Activated T-helper 1 cell treated with anti-CD3 and anti-CD28 coated beads, Interleukin-12 subunit alpha, Interleukin-12 subunit beta, Interleukin-2, Interleukin-4 antibody, amounts not matched to agents 30 ng/mL and 10 ng/mL and 1 ng/mL, durations not matched to agents 14 hours and 24 hours and 36 hours (primary cell): Measurements from ENCODE around the gene ETV3. TPM values are rescaled to one million over a fixed set of nuclear protein-coding genes. Genes with fewer than 3 reads are reported as not detected.

ENCODE experiments used
- DNase-seq: peaks from one replicate; pipeline ENCODE4 v3.0.0; 2021; ENCODE audit warnings: low spot score
- H3K27ac Mint-ChIP-seq: one replicate; pipeline ENCODE4 v1.8.0; 2021; ENCODE audit warnings: mild to moderate bottlenecking, mixed read lengths
- H3K27me3 Mint-ChIP-seq: one replicate; pipeline ENCODE4 v1.8.0; 2022; ENCODE audit warnings: mild to moderate bottlenecking, moderate library complexity, mixed read lengths; ENCODE audit not compliant: insufficient read depth
- H3K36me3 Mint-ChIP-seq: one replicate; pipeline ENCODE4 v1.8.0; 2021; ENCODE audit warnings: low read depth, mixed read lengths
- H3K4me1 Mint-ChIP-seq: one replicate; pipeline ENCODE4 v1.8.0; 2021; ENCODE audit warnings: low read depth, mixed read lengths
- H3K4me3 Mint-ChIP-seq: one replicate; pipeline ENCODE4 v1.8.0; 2021; ENCODE audit warnings: mild to moderate bottlenecking, moderate library complexity, mixed read lengths
- H3K9me3 Mint-ChIP-seq: one replicate; pipeline ENCODE4 v1.8.0; 2021; ENCODE audit warnings: mixed read lengths
- intact Hi-C: fragments of 100-400 bp; cut with micrococcal nuclease; formaldehyde crosslinking; loops from one replicate; pipeline ENCODE4 v1.15.1; 2024
- total RNA-seq: library from RNA; stranded (reverse); gene quantifications from 2 replicates; pipeline ENCODE4 v1.2.3, GENCODE V29; 2022

The ETV3 gene
- total RNA-seq, 1 donor from 2014 or later, result 51.3 TPM

GRCh38 chr1:157132616-157133167, 5.5 kb downstream of the ETV3 start:
- no peak for DNase-seq
- intact Hi-C loops, result loop anchor here (2.0 to 10.0 kb wide), 3 partner anchors 18 to 388 kb away; partner anchors contain the start of genes MRPL24 and SH2D2A
- peak overlapping the region; percentile 43 for H3K27ac Mint-ChIP-seq
- peaks cover 76% of the 10 kb centered on the region for H3K36me3 Mint-ChIP-seq
- H3K27me3 Mint-ChIP-seq, result no peaks in the 10 kb centered on the region
- H3K4me3 Mint-ChIP-seq, result peak overlapping the region; percentile 48
- peaks cover 75% of the 10 kb centered on the region for H3K4me1 Mint-ChIP-seq
- no peaks in the 10 kb centered on the region for H3K9me3 Mint-ChIP-seq

DNA sequence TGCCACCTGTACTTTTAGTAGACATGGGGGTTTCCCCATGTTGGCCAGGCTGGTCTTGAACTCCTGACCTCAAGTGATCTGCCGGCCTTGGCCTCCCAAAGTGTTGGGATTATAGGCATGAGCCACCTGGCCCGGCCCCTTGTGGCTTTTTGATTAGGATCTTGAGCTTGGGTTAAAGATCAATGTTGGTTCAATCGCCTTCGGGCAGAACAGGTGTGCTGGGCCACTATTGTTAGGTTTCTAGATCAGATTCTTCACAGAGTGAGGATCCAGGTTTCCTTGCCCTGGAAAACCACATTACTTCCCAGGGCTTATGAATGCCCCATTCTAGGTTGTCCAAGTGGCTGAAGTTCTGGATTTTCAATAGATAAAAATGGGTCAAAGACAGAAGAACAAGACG, 6.1 kb downstream of the ETV3 start:
- peaks cover 79% of the 10 kb centered on the region for H3K36me3 Mint-ChIP-seq
- intact Hi-C loops, result loop anchor here (2.0 to 10.0 kb wide), 3 partner anchors 19 to 387 kb away; partner anchors contain the start of genes MRPL24 and SH2D2A
- no peaks in the 10 kb centered on the region for H3K9me3 Mint-ChIP-seq
- DNase-seq, result no peak
- peaks cover 71% of the 10 kb centered on the region for H3K4me1 Mint-ChIP-seq
- no peaks in the 10 kb centered on the region for H3K27me3 Mint-ChIP-seq
- H3K27ac Mint-ChIP-seq, result peak overlapping the region; percentile 1
- H3K4me3 Mint-ChIP-seq, result peak overlapping the region; percentile 21

DNA sequence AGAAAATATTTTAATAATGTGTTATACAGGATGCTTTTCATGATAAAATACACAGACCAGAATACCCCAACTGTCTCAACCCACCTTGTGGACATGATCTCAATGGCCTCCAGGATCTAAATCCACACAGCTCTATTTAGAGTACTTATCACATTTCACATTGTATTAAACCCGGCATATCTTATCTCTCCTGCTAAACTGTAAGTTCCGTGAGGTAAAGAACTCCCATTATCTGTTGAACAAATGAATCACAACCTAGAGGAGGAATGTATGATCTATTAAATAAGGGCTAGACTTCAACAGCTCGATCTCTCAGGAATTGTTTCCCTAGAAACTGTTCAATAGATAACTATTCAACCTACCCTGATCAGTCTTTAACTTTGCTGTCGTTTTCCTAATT, 6.9 kb downstream of the ETV3 start:
- H3K36me3 Mint-ChIP-seq, result peaks cover 75% of the 10 kb centered on the region
- H3K9me3 Mint-ChIP-seq, result no peaks in the 10 kb centered on the region
- intact Hi-C loops, result loop anchor here (10.0 kb wide), 2 partner anchors 316 to 386 kb away; partner anchors contain the start of genes MRPL24 and SH2D2A
- peaks cover 64% of the 10 kb centered on the region for H3K4me1 Mint-ChIP-seq
- DNase-seq, result no peak
- H3K4me3 Mint-ChIP-seq, result no peak overlapping the region
- no peaks in the 10 kb centered on the region for H3K27me3 Mint-ChIP-seq
- no peak overlapping the region for H3K27ac Mint-ChIP-seq

DNA sequence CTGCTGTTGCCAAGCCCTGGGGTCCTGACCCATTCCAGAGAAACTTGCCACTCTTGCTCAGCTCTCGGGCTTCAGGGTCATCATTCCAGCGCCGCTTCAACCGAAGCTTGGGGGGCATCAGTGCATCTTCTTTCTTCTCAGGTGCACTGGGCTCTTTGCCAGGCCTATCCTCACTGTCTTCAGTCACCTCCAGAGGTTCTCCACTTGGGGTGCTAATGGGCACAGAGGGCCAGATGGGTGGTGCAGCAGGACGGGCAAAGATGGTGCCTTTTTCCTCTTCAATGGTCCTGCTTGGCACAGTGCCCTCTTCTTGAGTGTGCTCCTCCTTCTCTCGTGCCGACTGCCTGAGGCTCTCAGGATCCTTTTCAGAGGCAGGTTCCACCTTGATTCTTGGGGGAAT, 13.3 kb downstream of the ETV3 start:
- no peak for DNase-seq
- no peaks in the 10 kb centered on the region for H3K9me3 Mint-ChIP-seq
- H3K27me3 Mint-ChIP-seq, result no peaks in the 10 kb centered on the region
- H3K36me3 Mint-ChIP-seq, result peaks cover 55% of the 10 kb centered on the region
- peaks cover 28% of the 10 kb centered on the region for H3K4me1 Mint-ChIP-seq
- intact Hi-C loops, result no loop called here
- no peak overlapping the region for H3K4me3 Mint-ChIP-seq
- no peak overlapping the region for H3K27ac Mint-ChIP-seq

DNA sequence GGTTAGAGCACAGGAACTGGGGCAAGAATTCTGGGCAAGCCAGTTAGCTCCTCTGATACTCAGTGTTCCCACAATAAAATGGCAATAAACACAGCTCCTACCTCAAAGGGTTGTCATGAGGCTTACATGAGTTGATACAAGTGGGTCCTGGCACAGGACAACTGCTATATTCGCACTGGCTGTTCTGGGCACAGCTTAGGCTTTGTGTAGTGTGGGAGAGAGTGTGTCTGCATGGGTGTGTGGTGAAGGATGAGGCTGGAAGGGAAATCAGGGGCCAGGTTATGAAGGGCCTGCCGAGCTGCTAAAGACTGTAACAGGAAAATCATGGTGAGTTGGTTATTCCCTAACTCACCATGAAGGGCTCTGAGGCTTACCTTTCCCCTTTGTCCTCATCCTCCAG, 18.7 kb downstream of the ETV3 start:
- H3K27me3 Mint-ChIP-seq, result peaks cover 2% of the 10 kb centered on the region
- DNase-seq, result no peak
- H3K36me3 Mint-ChIP-seq, result peaks cover 20% of the 10 kb centered on the region
- H3K27ac Mint-ChIP-seq, result no peak overlapping the region
- H3K4me1 Mint-ChIP-seq, result peaks cover 17% of the 10 kb centered on the region
- H3K4me3 Mint-ChIP-seq, result no peak overlapping the region
- no peaks in the 10 kb centered on the region for H3K9me3 Mint-ChIP-seq
- intact Hi-C loops, result no loop called here

DNA sequence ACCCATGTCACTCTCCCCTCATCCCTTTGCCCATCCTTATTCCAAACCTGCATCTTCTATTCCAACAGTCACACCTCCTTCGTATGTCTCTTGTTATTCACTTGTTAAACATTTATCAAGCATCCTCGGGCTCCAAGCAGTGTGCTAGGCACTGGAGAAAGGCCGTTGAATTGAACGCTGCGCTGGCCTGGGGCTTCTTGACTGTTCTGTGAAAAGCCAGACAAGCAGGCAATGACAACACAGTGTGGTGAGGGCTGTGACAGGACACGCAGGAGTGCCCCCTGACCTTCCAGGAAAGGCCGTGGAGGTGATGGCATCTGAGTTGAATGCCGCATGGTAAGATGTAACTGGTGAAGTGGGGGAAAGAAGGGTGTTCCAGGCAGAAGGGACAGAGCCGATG, 19.2 kb downstream of the ETV3 start:
- peaks cover 12% of the 10 kb centered on the region for H3K4me1 Mint-ChIP-seq
- peaks cover 15% of the 10 kb centered on the region for H3K36me3 Mint-ChIP-seq
- H3K27ac Mint-ChIP-seq, result no peak overlapping the region
- intact Hi-C loops, result no loop called here
- no peak overlapping the region for H3K4me3 Mint-ChIP-seq
- DNase-seq, result no peak
- no peaks in the 10 kb centered on the region for H3K9me3 Mint-ChIP-seq
- peaks cover 2% of the 10 kb centered on the region for H3K27me3 Mint-ChIP-seq

GRCh38 chr1:157117527-157118057, 20.6 kb downstream of the ETV3 start:
- H3K27ac Mint-ChIP-seq, result no peak overlapping the region
- peaks cover 2% of the 10 kb centered on the region for H3K27me3 Mint-ChIP-seq
- no peaks in the 10 kb centered on the region for H3K9me3 Mint-ChIP-seq
- H3K4me3 Mint-ChIP-seq, result no peak overlapping the region
- H3K36me3 Mint-ChIP-seq, result peaks cover 2% of the 10 kb centered on the region
- DNase-seq, result no peak
- peaks cover 11% of the 10 kb centered on the region for H3K4me1 Mint-ChIP-seq
- intact Hi-C loops, result no loop called here

GRCh38 chr1:157116737-157117103, 21.5 kb downstream of the ETV3 start:
- Mint-ChIP-seq H3K4me1 (peaks cover 16% of the 10 kb centered on the region), H3K27ac (no peak overlapping the region), H3K4me3 (no peak overlapping the region), H3K36me3 (no peaks in the 10 kb centered on the region), H3K27me3 (peaks cover 6% of the 10 kb centered on the region), H3K9me3 (no peaks in the 10 kb centered on the region)
- DNase-seq, result no peak
- intact Hi-C loops, result no loop called here

DNA sequence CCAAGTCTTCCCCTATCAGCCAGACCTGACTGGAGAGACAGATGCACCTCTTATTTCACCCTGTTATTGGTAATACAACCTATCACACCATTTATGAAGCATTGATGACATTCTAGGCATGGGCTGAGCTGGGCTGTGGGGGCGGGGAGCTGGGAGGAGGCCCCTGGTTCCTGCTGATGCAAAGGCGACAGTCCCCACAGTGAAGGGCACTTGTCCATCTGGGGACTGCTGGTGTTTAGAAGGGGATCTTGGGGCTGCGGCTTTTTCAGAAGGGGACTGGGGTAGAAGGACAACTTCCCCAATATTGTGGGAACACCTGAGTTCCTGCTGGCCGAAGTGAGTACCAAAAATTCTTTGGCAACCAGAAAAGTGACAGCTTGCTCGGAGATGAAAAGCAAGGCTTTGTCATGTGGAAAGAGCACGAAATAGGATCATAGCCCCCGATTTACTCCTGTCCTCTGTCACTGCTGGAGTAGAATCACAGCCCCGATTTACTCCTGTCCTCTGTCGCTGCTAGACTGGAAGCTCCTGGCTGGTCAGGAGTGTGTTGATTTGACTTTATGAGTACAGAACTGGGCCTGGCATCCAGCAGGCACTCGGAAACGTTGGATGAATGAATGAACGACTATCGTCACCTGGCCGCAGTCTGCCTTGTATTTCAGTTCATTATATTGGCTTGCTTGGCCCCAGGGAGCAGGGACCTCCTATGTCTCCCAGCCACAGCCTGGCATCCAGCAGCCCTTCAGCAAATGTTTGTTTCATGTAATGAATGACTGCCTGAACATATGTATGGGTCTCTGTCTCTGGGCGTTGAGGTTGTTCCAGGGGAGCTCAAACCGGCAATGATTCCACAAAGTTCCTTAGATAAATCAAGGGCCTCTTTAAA, 22.1 kb downstream of the ETV3 start:
- no peak for DNase-seq
- Mint-ChIP-seq H3K4me1 (peaks cover 16% of the 10 kb centered on the region), H3K9me3 (no peaks in the 10 kb centered on the region), H3K27me3 (peaks cover 9% of the 10 kb centered on the region), H3K36me3 (no peaks in the 10 kb centered on the region), H3K27ac (no peak overlapping the region), H3K4me3 (no peak overlapping the region)
- intact Hi-C loops, result no loop called here

DNA sequence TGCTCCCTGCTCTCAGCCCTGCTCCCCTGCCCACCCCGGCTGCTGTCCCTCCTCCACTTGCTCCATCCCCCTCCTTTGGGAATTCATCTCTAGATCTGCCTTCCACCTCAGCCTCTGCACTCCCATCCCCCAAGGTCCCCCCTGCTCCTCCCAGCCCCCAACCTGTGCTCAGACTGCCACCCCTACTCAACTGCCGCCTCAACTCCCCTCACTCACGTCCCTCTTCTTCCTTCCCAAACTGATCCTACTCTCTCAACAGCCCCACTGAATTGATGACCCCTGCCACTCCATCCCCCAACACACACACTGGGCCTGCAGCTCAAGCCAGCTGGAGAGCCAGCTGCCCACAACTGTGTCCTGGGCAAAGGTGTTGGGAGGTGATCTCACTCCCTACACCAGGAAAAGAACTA, 22.8 kb downstream of the ETV3 start:
- no peak for DNase-seq
- intact Hi-C loops, result no loop called here
- H3K27me3 Mint-ChIP-seq, result peaks cover 12% of the 10 kb centered on the region
- H3K4me3 Mint-ChIP-seq, result no peak overlapping the region
- no peak overlapping the region for H3K27ac Mint-ChIP-seq
- H3K4me1 Mint-ChIP-seq, result peaks cover 16% of the 10 kb centered on the region
- no peaks in the 10 kb centered on the region for H3K36me3 Mint-ChIP-seq
- H3K9me3 Mint-ChIP-seq, result no peaks in the 10 kb centered on the region

GRCh38 chr1:157114183-157115121, 23.7 kb downstream of the ETV3 start:
- Mint-ChIP-seq H3K36me3 (no peaks in the 10 kb centered on the region), H3K27ac (no peak overlapping the region), H3K9me3 (no peaks in the 10 kb centered on the region), H3K27me3 (peaks cover 14% of the 10 kb centered on the region), H3K4me3 (no peak overlapping the region), H3K4me1 (peaks cover 16% of the 10 kb centered on the region)
- intact Hi-C loops, result no loop called here
- no peak for DNase-seq

DNA sequence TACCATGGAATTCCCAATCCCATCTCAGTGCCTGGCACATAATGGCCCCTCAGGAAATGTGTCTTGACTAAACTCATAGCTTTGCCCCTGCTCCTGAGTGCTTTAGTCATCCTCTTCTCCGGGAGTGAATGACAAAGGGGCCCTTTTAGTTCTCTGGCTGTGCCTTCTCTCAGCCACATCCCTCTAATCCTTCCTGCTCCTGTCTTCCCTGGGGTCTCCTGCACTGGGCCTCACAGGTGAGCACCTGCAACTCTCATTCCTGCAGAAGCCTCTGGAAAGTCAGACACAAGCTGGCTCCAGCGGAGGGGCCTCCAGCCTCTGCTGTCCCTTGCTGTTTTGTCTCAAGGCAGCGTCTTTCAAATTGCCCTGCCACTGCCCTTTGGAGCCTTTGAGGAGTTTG, 24.6 kb downstream of the ETV3 start:
- no peaks in the 10 kb centered on the region for H3K36me3 Mint-ChIP-seq
- no peak for DNase-seq
- intact Hi-C loops, result no loop called here
- no peaks in the 10 kb centered on the region for H3K9me3 Mint-ChIP-seq
- H3K4me1 Mint-ChIP-seq, result peaks cover 16% of the 10 kb centered on the region
- peaks cover 14% of the 10 kb centered on the region for H3K27me3 Mint-ChIP-seq
- no peak overlapping the region for H3K27ac Mint-ChIP-seq
- H3K4me3 Mint-ChIP-seq, result no peak overlapping the region
